ENCODE data around the gene CLEC10A.

CLEC10A gene

GRCh38 chr17:7038025-7038862 is 41.8 kb downstream of the CLEC10A start:
- no peak for DNase-seq

- DNase-seq, result peak; percentile 96 to 98 (median 98)
These were observed 44.3 kb downstream of the CLEC10A start, which contains the start of gene SLC16A13 for GRCh38 chr17:7035591-7036368. Gene SLC16A13 (plus strand): TSS chr17:7036015. CDS start chr17:7036383, 368 bp downstream.

DNA sequence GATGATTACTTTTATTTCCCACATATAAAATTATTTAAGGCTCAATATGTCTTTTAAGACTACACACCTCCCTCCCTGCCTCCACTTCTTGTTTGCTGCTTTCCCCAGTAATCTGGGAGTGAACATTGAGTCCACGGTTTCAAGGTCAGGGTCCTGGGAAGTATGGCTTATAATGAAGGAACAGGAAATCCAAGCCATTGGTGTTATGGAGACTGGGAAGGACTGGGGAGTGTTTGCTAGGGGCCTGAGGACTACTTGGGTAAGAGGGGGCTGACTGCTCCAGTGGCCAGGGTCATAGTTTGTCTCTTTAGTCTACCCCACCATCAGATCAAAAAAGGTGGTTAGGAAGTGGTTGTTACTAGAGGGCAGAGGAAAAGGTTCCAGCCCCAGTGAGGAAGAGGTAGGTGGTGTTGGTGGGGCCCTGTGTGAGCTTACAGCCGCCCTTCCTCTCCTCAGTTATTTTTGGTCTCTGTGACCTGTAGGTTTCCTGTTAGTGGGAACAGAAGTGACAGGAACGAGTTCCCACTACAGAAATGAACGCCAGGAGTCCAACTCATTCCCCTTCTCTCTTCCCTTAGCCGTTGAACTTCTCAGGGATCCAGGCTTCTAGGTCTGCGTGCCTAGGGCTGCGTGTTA is 45.0 kb downstream of the CLEC10A start:
- no peak for DNase-seq

DNA sequence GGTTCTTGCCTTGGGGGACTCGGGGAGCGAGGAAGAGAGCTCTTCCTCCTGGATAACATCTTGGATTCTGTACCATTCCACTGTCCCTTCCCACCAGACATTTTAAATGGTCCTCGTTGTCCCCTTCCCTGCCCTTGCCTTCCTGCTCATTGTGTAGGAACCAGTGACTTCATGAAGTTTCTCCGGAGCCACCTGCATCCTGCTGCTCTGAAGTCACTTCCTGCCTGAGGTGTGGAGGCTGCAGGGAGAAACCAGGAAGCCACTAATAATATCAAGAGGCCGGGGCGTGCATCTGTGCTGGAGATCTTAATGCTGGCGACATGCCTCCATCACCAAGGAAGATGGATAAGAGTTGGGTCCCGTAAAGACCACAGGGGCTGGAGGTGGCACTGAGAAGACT is 50.4 kb downstream of the CLEC10A start:
- peak; percentile 37 to 67 (median 64) for DNase-seq

- no peak for DNase-seq
These were observed 51.0 kb downstream of the CLEC10A start for GRCh38 chr17:7029096-7029495.

DNA sequence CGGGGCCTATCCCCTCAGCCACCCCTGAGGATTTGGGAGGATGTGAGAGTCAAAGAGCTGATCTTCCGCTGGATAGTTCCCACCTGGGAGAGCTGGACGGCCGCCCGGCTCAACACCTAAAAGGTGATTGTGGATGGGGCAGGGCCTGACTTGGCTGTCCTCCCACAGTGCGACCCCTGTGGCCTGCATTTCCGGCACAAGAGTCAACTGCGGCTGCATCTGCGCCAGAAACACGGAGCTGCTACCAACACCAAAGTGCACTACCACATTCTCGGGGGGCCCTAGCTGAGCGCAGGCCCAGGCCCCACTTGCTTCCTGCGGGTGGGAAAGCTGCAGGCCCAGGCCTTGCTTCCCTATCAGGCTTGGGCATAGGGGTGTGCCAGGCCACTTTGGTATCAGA is 52.7 kb downstream of the CLEC10A start:
- no peak for DNase-seq

- DNase-seq, result no peak
These were observed 53.5 kb downstream of the CLEC10A start for GRCh38 chr17:7026471-7027115.

DNA sequence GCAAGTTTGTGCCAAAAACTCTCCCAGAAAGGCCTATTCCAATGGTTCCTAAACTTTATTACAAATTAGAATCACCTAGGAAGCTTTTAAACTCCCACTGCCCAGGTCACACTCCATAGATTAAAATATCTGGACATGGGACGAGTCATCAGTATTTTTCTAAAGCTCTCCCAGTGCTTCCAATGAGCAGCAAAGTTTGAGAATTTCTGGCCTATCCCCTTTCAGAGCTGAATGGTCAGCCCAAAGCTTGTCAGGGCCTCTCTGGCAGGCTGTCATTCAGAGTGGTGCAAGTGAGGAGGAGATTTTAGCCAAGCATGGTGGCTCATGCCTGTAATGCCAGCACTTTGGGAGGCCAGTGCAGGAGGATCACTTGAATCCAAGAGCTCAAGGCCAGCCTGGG is 54.8 kb downstream of the CLEC10A start:
- DNase-seq, result no peak
